ENCODE results near the gene NKX2-3.

- TF ChIP-seq CTCF (IDR thresholded peaks at IDR 0.05), result no peak
- TF ChIP-seq POLR2A (IDR thresholded peaks at IDR 0.05), result no peak
These were observed 24.3 kb downstream of the NKX2-3 start for GRCh38 chr10:99557044-99557443.

All from Peyer's patch (tissue), 4 donors.